ENCODE results near the gene EHHADH.

EHHADH gene

GRCh38 chr3:185221203-185221602 is 32.6 kb downstream of the EHHADH start:
- no peak for TF ChIP-seq ZNF274 (IDR thresholded peaks at IDR 0.05; ENCODE audit: low read depth, low read length)
- H3K4me3 ChIP-seq (ENCODE audit: low read length) = no peak overlapping the region

GRCh38 chr3:185216607-185216958 is 37.3 kb downstream of the EHHADH start:
- H3K4me3 ChIP-seq (ENCODE audit: low read length) = no peak overlapping the region

DNA sequence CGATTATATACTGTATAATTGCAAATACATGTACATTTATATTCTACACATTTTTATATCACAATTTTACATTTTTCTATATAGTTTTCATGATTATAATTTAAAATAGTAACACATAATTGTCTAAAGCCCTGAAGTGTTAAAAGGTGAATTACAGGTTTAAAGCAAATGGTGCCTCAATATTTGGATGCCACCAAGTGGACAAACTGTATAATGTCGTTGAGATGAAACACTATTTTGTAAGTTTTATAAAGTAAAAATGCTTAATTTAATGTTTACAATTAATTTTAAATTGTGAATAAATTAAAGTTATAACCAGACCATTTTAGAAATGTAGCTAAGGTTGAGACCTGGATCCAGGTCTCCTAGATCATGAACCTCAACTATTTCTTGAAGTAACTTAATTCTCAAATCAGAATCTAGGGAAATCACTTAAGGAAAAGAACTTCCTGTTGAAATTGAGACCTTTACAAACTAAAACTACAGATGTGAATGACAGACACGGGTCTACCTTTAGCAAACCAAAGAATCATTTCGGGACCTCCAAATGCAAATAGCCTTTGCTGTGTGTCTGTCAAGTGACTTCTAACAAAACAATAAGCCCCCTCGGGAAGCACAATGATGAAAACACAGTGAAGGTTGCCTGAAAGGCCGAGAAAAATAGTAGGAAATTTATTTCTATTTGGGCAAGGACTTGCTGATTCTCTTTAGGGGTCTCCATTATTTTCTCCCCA is 37.8 kb downstream of the EHHADH start:
- no peak for TF ChIP-seq ZNF274 (IDR thresholded peaks at IDR 0.05; ENCODE audit: low read depth, low read length)
- no peak overlapping the region for H3K4me3 ChIP-seq (ENCODE audit: low read length)

More at GRCh38 chr3:185216607-185216958, 37.3 kb downstream of the EHHADH start:
- TF ChIP-seq ZNF274 (IDR thresholded peaks at IDR 0.05; ENCODE audit: low read depth, low read length) = no peak

GRCh38 chr3:185212559-185212958 is 41.3 kb downstream of the EHHADH start:
- no peak for TF ChIP-seq ZNF274 (IDR thresholded peaks at IDR 0.05; ENCODE audit: low read depth, low read length)
- no peak overlapping the region for H3K4me3 ChIP-seq (ENCODE audit: low read length)

- no peak for TF ChIP-seq ZNF274 (IDR thresholded peaks at IDR 0.05; ENCODE audit: low read depth, low read length)
- no peak overlapping the region for H3K4me3 ChIP-seq (ENCODE audit: low read length)
Measured at GRCh38 chr3:185212086-185212485, 41.8 kb downstream of the EHHADH start.

DNA sequence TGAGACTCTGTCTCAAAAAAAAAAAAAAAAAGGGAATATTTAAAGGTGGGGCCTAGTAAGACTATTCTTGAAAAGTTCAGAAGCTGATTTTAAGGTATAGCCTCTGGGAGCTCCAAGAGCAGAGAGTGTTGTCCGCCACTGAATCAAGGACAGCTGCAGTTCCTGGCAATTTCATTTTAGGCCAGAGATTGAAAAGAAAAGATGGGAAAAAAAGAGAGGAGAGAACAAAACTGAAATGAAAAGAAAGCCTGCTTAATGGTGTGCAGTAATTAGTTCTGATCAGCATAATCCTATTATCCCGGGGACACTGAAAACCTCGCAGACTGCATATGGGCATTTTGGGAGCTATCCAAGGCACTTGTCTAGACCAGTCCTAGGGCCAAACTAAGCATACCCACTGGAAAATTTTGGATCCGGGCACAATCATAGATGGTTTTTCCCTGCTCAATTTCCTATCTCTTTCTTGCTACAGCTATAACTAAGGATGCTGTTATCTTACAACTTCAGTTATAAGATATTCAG is 43.2 kb downstream of the EHHADH start:
- TF ChIP-seq ZNF274 (IDR thresholded peaks at IDR 0.05; ENCODE audit: low read depth, low read length) = no peak
- no peak overlapping the region for H3K4me3 ChIP-seq (ENCODE audit: low read length)

DNA sequence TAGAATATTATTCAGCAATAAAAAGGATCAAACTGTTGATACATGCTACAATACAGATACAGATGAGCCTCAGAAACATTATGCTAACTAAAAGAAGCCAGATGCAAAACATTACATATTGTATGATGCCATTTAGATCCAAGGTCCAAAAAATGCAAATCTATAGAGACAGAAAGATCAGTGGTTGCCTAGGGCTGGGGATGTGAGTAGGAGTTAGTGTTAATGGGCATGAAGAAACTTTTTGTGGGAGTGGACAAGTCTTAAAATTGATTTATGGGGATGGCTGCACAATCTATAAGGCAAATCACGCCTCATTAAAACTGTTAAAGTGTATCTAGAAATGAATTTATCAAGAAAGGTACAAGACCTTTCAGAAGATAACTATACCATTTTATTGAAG is 45.0 kb downstream of the EHHADH start:
- no peak for TF ChIP-seq ZNF274 (IDR thresholded peaks at IDR 0.05; ENCODE audit: low read depth, low read length)
- H3K4me3 ChIP-seq (ENCODE audit: low read length) = no peak overlapping the region

DNA sequence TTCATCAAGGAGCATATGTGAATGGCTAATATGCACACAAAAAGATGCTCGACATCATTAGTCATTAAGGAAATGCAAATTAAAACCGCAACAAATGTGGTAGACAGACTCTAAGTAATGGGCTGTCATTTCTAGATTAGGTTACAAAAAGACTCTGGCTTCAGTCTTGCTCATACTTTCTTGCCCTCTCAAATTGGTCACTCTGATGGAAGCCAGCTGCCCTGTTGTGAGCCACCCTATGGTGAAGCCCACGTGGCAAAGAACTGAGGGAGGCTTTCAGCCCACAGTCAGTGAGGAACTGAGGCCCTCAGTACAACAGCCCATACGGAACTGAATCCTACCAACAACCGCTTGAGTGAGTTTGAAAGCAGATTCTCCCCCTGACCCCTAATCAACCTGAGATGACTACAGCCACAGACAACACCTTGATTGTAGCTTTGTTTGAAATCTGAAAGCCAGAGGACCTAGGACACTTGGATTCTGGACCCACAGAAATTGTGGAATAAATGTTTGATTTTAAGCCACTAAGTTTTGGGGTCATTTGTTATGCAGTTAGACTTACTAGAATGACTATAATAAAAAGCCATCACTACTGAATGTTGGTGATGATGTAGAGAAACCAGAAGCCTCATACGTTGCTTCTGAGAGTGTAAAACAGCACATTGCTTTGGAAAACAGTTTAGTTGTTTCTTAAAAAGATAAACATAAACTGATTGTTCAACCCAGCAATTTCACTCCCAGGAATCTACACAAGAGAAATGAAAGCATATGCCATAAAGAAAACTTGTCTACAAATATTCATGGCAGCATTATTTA is 45.7 kb downstream of the EHHADH start:
- H3K4me3 ChIP-seq (ENCODE audit: low read length) = no peak overlapping the region
- TF ChIP-seq ZNF274 (IDR thresholded peaks at IDR 0.05; ENCODE audit: low read depth, low read length) = no peak

- no peak for TF ChIP-seq ZNF274 (IDR thresholded peaks at IDR 0.05; ENCODE audit: low read depth, low read length)
- no peak overlapping the region for H3K4me3 ChIP-seq (ENCODE audit: low read length)
Measured at GRCh38 chr3:185207481-185207880, 46.4 kb downstream of the EHHADH start.

DNA sequence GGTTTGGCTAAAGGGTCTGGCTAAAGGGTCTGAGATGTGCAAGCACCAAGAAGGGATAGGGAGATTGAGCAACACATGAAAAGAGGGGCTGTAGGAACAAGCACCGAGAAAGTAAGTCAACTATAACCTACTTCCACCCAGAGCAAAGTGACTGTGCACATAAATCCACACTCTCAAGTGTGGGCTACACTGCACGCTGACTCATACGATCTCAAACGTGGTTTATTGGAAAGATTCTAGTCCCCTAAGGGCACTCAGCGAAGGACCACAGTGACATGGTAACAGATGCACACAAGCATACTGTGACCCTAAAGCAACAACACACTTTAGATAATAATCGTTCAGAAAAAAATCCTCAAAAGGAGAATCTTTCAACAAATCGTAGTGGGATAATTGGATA is 48.0 kb downstream of the EHHADH start:
- H3K4me3 ChIP-seq (ENCODE audit: low read length) = no peak overlapping the region
- TF ChIP-seq ZNF274 (IDR thresholded peaks at IDR 0.05; ENCODE audit: low read depth, low read length) = no peak

- no peak overlapping the region for H3K4me3 ChIP-seq (ENCODE audit: low read length)
- no peak for TF ChIP-seq ZNF274 (IDR thresholded peaks at IDR 0.05; ENCODE audit: low read depth, low read length)
Measured at GRCh38 chr3:185204894-185205293, 49.0 kb downstream of the EHHADH start.

DNA sequence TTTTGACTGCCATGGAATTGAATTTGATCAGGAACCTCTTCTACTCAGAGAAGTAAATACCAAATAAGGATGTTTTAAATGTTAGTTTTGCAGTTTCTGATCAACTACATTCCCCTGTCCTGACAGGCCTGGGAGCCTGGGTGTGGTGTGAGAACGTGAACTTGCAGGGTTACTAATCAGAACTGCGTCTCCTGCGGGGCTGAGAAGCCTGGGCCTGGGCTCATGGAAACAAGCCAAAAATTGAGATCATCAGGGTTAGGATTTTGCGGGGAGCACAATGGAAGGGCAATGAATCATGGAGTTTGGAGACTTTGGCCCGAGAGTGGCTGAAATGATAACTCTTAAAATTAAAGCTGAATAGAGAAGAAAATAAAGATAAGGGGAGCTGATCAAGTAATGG is 53.2 kb downstream of the EHHADH start:
- no peak overlapping the region for H3K4me3 ChIP-seq (ENCODE audit: low read length)
- TF ChIP-seq ZNF274 (IDR thresholded peaks at IDR 0.05; ENCODE audit: low read depth, low read length) = no peak

GRCh38 chr3:185199671-185200070 is 54.2 kb downstream of the EHHADH start:
- no peak overlapping the region for H3K4me3 ChIP-seq (ENCODE audit: low read length)
- TF ChIP-seq ZNF274 (IDR thresholded peaks at IDR 0.05; ENCODE audit: low read depth, low read length) = no peak

DNA sequence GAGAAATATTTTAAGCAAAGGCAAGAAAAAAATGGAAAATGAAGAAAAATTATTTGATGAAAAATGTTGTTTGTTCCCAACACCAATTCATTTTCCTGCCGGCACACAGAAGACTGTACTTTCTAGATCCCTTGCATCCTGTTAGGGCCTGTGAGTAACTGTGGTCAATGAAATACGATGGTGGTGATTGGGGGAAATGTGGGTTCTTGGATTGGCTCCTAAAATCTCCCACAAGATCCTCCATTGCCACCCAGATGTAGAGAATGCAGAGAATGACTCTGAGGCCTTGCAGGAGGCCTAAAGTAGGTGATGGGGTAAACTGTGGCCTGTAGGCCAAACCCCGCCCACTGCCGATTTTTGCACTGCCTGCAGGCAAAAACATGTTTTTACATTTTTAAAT is 54.6 kb downstream of the EHHADH start:
- H3K4me3 ChIP-seq (ENCODE audit: low read length) = no peak overlapping the region
- TF ChIP-seq ZNF274 (IDR thresholded peaks at IDR 0.05; ENCODE audit: low read depth, low read length) = no peak

DNA sequence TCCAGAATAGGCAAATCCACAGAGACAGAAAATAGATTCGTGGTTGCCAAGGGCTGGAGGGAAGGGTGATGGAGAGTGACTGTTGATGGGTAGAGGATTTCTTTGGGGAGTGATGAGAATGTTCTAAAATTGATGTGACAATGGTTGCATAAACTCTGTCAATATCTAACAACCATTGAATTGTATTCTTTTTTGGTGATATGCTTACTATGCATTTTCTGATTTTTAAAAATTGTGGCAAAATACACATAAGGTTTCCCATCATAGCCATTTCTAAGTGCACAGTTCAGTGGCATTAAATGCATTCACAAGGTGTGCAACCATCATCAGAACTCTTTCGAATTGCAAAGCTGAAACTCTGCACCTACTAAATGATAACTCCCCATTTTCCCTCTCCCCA is 56.8 kb downstream of the EHHADH start:
- no peak for TF ChIP-seq ZNF274 (IDR thresholded peaks at IDR 0.05; ENCODE audit: low read depth, low read length)
- H3K4me3 ChIP-seq (ENCODE audit: low read length) = no peak overlapping the region
